SKM-1 treated with dmso at 0.1 percent for 144 hours (cell line): ENCODE results near the gene SAMHD1.
A peak's percentile ranks its signal among the peaks of the same experiment; 100 is the strongest.
"Not testable (repeated sequence)": the region's sequence is repeated elsewhere in the genome, so short reads cannot be mapped to it uniquely, and the experiment has no call there.

ENCODE experiments used
- DNase-seq: peaks from one replicate; lab custom pipeline; 2025; ENCODE audit not compliant: unreplicated experiment; lab: John Stamatoyannopoulos, UW

Gene SAMHD1

GRCh38 chr20:36951198-36951978 lies at the start of gene SAMHD1:
Gene SAMHD1 (minus strand): TSS chr20:36951708. CDS start chr20:36951643, 65 bp downstream.
- DNase-seq: peak; percentile 97

GRCh38 chr20:37000171-37000570 lies 48.7 kb upstream of the SAMHD1 start:
- DNase-seq: not testable (repeated sequence)

DNA sequence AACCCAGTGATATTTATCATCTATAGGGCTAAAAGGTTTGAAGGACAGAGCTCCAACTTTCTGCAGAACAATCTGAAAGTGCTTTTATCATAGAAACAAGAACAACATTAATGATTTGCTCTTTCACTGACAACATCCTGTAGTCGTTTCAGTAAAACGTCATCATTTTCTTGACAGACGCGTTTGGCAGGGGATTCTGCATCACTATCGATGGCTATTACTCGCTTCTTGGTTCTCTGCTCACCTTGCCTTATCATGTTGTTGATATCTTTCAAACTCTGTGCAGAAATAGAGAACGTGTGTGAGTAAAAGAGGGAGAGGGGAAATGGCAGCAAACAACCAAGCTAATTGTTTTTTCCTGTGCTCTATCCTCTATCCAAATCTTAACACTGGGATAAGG lies 47.1 kb upstream of the SAMHD1 start:
- DNase-seq: no peak

- DNase-seq: no peak
Observed at GRCh38 chr20:36997121-36997520, 45.6 kb upstream of the SAMHD1 start.

DNA sequence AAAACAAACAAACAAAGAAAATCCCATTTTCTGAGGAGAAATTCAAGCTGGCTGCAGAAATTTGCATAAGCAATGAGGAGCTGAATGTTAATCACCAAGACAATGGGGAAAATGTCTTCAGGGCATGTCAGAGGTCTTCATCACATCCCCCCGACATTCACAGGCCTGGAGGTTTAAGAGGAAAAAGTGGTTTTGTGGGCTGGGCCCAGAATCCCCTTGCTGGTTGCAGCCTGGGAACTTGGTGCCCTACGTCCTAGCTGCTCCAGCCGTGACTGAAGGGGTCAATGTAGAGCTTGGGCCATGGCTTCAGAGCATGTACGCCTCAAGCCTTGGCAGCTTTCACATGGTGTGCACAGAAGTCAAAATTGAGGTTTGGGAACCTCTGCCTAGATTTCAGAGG lies 42.7 kb upstream of the SAMHD1 start:
- not testable (repeated sequence) for DNase-seq

- DNase-seq: no peak
Observed at GRCh38 chr20:36992802-36993334, 41.4 kb upstream of the SAMHD1 start.

- no peak for DNase-seq
Observed at GRCh38 chr20:36991703-36992102, 40.2 kb upstream of the SAMHD1 start.

- peak; percentile 59 for DNase-seq
Observed at GRCh38 chr20:36989797-36990196, 38.3 kb upstream of the SAMHD1 start.

DNA sequence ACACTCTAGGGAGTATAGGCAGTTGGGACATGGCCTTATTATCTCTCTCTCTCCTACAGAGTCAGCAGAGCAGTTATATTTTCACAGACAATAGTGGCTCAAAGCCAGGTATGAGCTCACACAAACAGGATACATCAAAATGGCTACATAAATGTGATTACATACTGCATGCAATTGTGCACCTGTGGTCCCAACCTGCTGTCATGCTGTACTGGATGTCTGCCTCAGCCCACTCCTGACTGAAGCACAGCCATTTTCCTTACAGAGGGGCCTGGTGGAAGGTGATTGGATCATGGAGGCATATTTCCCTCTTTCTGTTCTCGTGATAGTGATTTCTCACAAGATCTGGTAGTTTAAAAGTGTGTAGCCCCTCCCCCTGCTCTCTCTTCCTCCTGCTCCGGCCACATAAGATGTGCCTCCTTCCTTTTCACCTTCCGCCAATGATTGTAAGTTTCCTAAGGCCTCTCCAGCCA lies 37.0 kb upstream of the SAMHD1 start:
- DNase-seq: peak; percentile 5

GRCh38 chr20:36984257-36984638 lies 32.7 kb upstream of the SAMHD1 start:
- DNase-seq: no peak

DNA sequence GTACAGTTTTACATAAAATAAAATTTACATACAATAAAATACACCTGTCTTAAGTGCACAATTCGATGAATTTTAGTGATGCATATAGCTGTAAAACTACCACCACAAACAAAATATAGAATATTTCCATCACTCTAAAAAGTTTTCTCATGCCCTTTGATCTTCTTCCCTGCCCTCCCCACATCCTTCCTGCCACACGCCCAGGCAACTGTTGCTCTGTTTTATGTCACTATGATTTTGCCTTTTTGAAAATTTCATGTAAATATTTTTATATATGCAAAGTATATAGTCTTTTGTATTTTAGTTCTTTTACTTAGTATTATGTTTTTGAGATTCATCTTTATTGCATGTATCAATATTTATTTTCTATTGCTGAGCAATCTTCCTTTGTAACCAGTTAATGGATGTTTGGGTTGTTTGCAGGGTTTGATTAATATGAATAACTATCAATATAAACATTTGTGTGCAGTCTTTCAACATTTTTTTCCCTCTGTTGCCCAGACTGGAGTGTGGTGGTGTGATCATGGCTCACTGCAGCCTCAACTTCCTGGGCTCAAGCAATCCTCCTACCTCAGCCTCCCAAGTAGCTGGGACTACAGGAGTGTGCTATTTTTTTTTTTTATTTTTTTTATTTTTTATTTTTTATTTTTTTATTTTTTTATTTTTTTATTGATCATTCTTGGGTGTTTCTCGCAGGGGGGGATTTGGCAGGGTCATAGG lies 23.8 kb upstream of the SAMHD1 start:
- DNase-seq: no peak

DNA sequence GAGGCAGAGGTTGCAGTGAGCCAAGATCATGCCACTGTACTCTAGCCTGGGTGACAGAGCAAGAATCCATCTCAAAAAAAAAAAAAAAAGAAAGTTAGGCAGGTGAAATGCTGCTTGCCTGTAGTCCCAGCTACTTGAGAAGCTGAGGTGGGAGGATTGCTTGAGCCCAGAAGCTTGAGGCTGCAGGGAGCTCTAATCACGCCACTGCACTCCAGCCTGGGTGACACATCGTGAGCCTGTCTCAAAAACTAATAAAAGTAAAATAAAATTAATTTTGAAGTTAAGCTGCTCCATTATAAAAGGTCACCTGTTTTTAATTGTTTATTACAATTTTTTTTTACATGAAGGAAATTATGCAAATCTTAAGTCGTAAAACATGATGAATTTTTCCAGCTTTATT lies 23.2 kb upstream of the SAMHD1 start:
- DNase-seq: no peak

- no peak for DNase-seq
Observed at GRCh38 chr20:36971103-36971502, 19.6 kb upstream of the SAMHD1 start.

DNA sequence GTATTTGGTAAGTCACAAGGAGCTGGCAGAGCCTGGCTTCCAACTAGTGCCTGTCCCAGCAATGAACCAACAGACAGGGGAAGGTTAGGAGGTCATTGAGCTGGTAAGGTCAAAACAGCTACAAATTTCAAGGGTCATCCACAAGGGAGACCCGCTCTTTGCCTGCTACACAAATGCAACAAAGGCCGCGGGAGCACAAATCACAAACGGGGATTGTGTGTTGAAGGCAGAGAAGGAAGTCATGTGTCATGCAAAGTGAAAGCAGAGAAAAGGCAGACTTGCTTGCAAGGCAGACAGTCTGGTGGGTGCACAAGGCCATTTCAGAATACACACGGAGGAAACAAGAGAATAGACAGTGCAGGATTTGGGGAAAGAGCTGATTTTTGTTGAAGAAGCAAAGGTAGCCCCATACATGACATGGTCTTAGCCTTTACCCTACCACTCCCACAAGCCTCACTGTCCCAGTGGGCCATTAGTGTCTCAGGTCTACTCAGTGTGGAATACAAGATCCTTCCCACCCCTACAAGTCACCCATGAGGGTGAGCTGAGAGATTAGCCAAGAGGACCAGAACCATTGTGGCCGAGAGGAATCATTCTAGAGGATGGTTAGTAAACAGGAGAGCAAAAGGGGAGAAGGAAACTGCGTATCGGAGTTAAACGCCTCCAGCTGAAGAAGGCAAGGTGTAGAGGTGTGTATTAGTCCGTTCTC lies 18.1 kb upstream of the SAMHD1 start:
- DNase-seq: no peak

DNA sequence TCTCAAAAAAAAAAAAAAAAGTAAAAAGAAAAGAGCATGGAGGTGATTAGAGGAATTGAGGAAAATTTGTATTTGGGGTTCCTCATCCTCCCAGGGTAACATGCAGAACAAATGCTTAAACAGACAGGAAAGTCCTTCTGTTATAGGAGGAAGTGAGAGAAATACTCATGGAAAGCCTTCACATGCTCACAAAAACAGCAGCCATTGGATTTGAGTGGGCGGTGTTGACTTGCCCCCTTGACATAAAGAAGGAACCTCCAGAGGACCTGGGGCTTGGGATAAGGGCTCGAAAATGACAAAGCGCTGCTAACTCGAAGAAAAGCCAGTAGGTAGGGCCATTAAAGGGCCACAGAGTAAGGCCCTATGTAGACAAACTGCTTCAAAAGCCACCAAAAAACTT lies 17.5 kb upstream of the SAMHD1 start:
- no peak for DNase-seq

DNA sequence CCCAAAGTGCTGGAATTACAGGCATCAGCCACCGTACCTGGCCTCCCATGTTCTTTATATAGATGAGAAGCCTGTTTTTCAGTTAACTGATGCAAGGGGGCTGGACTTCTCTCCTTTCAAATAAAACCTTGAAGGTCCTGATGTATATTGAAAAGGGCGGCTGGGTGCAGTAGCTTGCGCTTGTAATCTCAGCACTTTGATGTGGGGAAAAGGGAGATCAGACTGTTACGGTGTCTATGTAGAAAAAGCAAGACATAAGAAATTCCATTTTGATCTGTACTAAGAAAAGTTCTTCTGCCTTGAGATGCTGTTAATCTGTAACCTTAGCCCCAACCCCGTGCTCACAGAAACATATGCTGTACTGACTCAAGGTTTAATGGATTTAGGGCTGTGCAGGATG lies 16.1 kb upstream of the SAMHD1 start:
- DNase-seq: no peak

GRCh38 chr20:36966965-36967364 lies 15.5 kb upstream of the SAMHD1 start:
- DNase-seq: not testable (repeated sequence)

- DNase-seq: not testable (repeated sequence)
Observed at GRCh38 chr20:36962354-36962941, 10.9 kb upstream of the SAMHD1 start.

DNA sequence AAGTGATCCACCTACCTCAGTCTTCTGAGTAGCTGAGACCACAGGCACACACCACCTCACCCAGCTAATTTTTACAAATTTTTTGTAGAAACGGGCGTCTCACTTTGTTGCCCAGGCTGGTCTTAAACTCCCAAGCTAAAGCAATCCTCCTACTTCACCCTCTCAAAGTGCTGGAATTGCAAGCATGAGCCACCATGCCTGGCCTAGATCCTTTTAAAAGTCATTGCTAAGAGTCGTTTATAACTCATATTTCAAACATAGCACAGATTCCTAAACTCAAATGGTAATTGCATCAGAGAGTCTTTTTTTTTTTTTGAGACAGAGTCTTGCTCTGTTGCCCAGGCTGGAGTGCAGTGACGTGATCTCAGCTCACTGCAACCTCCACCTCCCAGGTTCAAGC lies 7.7 kb upstream of the SAMHD1 start:
- DNase-seq: no peak

- DNase-seq: peak; percentile 99
Observed at GRCh38 chr20:36957875-36958667, 6.6 kb upstream of the SAMHD1 start.
